BE2C (cell line): ENCODE results near the gene CFAP54. TPM values are rescaled to one million over a fixed set of nuclear protein-coding genes. Genes with fewer than 3 reads are reported as not detected.

Experiments
- DNase-seq: peaks from one replicate; pipeline ENCODE4 v3.0.0-alpha.2; 2020
- H3K27me3 ChIP-seq: fragments of 250-450 bp; sonication (Bioruptor Pico); 2 replicates; pipeline ENCODE4 v1.5.1; 2020; ENCODE audit warnings: mild to moderate bottlenecking
- H3K36me3 ChIP-seq: fragments of 250-450 bp; sonication (Bioruptor Pico); 2 replicates; pipeline ENCODE4 v1.5.1; 2020; ENCODE audit warnings: mild to moderate bottlenecking
- H3K4me1 ChIP-seq: fragments of 250-450 bp; sonication (Bioruptor Pico); 2 replicates; pipeline ENCODE4 v1.5.1; 2020
- H3K4me3 ChIP-seq: 2 replicates; pipeline ENCODE4 v1.5.1; 2011; ENCODE audit warnings: low read depth, low read length
- H3K9me3 ChIP-seq: fragments of 250-450 bp; sonication (Bioruptor Pico); 2 replicates; pipeline ENCODE4 v1.5.1; 2020
- polyA plus RNA-seq: library from polyadenylated mRNA; unstranded; fragments of >200 nt; gene quantifications from one replicate; pipeline ENCODE4 v1.2.1, GENCODE V29; 2012; ENCODE audit warnings: low read depth, missing spikeins; ENCODE audit not compliant: insufficient read length, insufficient read depth
- TF ChIP-seq, protein P1 (sequence below): IDR thresholded peaks from 2 replicates; pipeline ENCODE4 v1.5.1; 2012; ENCODE audit warnings: mild to moderate bottlenecking, low read depth, low read length

CFAP54 gene, protein sequence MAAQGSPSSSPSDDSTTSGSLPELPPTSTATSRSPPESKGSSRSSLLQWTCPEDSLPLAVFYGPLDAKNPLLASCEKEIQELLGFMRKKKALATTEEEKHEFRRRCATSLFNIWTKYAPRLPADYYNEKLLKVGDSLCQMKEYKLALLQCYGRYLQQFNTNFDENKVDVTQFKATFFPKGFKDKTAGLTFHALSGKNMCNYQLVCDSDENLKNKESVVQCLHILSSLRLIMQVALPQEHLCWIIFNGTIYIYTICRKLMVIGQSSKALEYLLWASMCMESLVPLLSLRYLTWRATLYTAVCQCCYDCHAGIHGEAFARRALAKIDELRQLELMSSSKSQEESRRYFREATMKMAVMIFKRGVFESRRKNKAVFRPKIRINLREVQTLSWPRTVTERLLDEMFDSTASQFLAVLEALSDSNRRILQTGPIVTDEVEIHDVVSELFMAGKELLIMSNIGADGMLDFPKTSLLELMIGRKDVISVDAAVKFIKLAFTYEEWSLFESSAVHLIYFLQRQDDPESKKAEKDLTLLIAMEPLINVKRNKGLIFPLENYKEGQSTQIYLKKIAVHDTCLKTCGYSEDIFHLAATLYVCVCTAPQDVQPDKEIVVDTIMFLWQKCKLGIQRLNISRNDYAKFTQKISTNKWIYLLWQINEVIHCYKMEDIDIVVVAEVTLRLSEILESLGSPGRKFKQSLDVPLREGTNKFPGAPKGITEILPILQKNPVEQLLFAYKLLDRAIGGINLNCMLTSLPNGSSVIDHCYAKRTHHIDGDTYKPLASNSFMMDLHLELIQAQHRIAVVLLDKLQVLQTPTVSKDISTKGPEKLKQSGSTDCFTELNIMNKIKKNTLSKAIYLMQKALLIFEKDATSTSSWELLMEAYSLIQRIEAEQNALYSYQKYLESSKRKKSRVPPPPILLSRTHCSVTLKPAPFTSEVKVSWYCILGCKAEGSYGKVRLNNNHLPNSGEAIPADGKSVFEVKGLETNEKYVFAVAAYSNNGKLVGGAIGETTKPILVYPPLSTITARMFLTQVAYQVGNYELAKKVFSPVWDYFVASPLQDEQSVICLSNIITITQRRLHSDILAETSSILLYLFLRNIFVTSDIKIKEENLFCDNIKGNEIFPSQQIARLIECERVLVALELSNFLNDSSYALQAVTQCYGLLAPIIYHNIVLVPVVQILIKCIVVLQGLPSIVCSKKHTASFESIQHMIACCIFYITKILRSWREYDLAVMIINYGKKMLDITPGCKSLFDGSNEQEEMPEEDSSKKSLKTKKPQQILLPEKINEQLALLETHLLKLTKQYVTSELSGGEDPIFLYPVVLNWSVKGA (N-terminal part only)
- polyA plus RNA-seq = not detected

- peaks cover 8% of the 10 kb centered on the region; the same call in 1 of the 2 replicates for H3K27me3 ChIP-seq
- peak; percentile 93 for DNase-seq
- H3K4me1 ChIP-seq = no peaks in the 10 kb centered on the region
- H3K9me3 ChIP-seq = no peaks in the 10 kb centered on the region
- H3K36me3 ChIP-seq = no peaks in the 10 kb centered on the region
- H3K4me3 ChIP-seq = peak within 1 kb of the TSS; percentile 90
- TF ChIP-seq, protein P1, sequence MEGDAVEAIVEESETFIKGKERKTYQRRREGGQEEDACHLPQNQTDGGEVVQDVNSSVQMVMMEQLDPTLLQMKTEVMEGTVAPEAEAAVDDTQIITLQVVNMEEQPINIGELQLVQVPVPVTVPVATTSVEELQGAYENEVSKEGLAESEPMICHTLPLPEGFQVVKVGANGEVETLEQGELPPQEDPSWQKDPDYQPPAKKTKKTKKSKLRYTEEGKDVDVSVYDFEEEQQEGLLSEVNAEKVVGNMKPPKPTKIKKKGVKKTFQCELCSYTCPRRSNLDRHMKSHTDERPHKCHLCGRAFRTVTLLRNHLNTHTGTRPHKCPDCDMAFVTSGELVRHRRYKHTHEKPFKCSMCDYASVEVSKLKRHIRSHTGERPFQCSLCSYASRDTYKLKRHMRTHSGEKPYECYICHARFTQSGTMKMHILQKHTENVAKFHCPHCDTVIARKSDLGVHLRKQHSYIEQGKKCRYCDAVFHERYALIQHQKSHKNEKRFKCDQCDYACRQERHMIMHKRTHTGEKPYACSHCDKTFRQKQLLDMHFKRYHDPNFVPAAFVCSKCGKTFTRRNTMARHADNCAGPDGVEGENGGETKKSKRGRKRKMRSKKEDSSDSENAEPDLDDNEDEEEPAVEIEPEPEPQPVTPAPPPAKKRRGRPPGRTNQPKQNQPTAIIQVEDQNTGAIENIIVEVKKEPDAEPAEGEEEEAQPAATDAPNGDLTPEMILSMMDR = peak; percentile 91
These were observed at the start of gene CFAP54 for GRCh38 chr12:96489392-96490056. CFAP54 (plus strand) TSS chr12:96489577; CDS start chr12:96489610, 33 bp downstream.

DNA sequence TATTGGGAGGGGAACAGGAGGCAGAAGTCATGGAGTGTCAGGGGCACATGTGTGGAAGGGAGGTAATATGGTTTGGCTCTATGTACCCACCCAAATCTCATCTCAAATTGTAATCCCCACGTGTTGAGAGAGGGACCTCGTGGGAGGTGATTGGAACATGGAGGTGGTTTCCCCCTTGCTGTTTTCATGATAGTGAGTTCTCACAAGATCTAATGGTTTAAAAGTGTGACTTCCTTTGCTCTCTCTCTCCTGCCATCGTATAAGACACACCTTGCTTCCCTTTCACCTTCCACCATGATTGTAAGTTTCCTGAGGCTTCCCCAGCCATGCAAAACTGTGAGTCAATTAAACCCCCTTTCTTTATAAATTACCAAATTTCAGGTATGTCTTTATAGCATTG is 47.6 kb upstream of the CFAP54 start:
- Histone ChIP-seq H3K9me3 (no peaks in the 10 kb centered on the region), H3K4me3 (no peak overlapping the region), H3K4me1 (no peaks in the 10 kb centered on the region), H3K27me3 (no peaks in the 10 kb centered on the region), H3K36me3 (no peaks in the 10 kb centered on the region)
- TF ChIP-seq, protein P1 = no peak
- no peak for DNase-seq

DNA sequence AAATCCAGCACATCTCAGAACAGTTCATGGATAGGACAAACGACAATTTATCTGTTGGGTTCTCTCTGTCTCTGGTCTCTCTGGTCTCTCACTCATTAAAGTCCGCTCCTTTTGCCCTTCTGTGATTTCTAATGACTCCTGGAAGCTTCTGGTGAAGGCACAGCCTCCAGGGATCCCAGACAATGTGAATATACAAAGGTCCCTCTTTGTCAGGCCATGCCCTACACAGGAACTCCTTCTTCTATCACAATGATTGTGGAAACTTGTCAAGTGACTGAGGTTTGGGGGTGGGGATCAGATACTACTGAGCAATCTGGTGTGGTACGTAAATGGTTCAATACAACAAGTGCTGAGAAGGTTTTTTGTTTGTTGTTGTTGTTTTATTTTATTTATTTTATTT is 46.5 kb upstream of the CFAP54 start:
- TF ChIP-seq, protein P1 = no peak
- Histone ChIP-seq H3K36me3 (no peaks in the 10 kb centered on the region), H3K27me3 (no peaks in the 10 kb centered on the region), H3K4me3 (no peak overlapping the region), H3K9me3 (no peaks in the 10 kb centered on the region), H3K4me1 (no peaks in the 10 kb centered on the region)
- DNase-seq = no peak

- Histone ChIP-seq H3K9me3 (no peaks in the 10 kb centered on the region), H3K4me3 (no peak overlapping the region), H3K36me3 (no peaks in the 10 kb centered on the region), H3K4me1 (no peaks in the 10 kb centered on the region), H3K27me3 (no peaks in the 10 kb centered on the region)
- no peak for DNase-seq
- TF ChIP-seq, protein P1 = no peak
These were observed 45.0 kb upstream of the CFAP54 start for GRCh38 chr12:96444399-96444798.

DNA sequence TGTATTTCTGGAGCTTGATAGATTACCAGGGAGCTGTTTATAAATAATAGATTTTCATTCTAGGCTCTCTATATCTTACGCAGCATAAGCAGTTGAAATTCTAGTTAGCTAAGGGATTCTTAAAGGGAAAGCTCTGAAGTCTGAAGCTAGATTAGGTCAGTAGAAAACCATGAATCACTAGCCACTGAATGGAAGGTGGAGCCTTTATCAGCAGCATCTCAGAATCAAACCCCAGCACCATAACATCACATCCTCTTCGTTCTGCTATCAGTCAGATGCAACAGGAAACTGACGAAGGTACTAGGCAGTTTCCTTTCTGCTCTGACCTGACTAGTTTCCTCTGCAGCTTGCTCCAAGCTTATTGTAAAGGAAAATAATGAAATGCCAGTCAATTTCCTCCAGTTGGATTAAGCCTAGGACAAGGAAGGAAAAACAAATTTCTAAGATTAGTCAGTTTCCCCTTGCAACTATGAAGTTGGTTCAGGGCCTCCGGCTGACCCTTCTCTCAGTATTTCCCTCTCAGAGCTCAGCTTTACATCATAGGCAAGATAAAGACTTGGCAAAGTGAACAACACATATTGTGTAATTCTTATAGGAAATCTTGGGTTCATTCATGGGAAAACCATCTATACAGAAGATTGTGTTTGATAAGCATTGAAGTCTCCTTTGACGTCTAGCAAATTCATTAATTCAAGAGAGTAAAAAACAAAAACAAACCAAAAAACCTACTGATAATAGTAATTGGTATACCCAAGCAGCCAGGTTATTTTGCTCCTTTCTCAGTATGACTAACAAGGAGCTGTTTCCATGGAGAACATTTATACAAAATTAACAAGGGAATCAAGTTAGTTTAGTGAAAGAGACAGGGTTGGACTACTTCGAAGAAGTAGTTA is 43.4 kb upstream of the CFAP54 start:
- Histone ChIP-seq H3K27me3 (no peaks in the 10 kb centered on the region), H3K36me3 (no peaks in the 10 kb centered on the region), H3K4me3 (no peak overlapping the region), H3K4me1 (no peaks in the 10 kb centered on the region), H3K9me3 (no peaks in the 10 kb centered on the region)
- TF ChIP-seq, protein P1 = no peak
- no peak for DNase-seq
